Stimulated activated CD4-positive, alpha-beta T cell treated with anti-CD3 and anti-CD28 coated beads, Interleukin-2, amount 100 ng/mL, for 4 hours (primary cell): ENCODE data around the gene TUG1.

ENCODE experiments used
- DNase-seq: peaks from one replicate; pipeline ENCODE4 v3.0.0-alpha.2; 2020; ENCODE audit warnings: low read depth

Gene TUG1

DNA sequence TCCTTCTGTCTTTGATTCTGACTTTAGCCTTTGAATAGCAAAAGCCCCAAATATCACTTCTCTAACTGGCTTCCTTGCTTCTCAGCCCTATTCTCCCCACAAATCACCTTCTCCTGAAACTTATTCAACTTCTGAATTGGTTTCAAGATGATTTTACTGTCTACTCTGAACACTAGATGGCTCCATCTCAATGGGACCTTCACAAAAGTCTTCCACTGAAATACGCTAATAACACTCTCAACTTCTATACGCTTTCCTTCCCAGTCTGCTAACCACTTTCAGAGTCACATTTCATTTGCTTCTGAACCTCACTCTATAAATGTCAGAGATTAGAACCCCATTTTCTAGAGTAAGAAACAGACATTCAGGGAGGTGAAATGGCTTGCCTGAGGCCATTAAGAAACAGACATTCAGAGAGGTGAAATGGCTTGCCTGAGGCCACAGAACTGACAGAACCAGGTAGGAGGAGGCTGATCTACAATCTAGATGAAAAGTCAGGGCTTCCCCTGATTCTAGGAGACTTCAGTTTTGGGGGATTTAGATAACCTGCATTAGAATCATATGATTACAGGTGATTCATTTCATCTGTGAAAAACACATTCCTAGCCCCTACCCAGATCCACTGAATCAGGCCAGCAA lies 21.1 kb upstream of the TUG1 start:
- no peak for DNase-seq

DNA sequence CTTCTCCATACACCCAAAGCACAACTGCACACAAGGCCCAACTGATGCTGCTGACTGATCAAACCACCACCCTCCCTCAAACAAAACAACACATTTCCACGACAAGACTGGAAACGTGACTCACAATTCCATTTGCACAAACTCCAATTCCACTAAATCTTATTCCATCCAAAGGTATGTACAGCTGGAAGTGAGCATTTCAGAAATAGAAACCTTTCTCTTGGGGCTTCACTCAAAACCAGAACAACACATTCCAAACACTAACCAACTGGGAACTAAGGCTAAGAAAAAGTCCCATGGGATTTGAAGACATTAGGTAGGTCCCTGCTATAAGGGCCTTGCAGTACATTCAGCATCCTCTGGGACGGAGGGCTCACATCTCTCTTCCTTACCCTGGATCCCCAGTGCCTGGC lies 20.1 kb upstream of the TUG1 start:
- DNase-seq, result no peak

DNA sequence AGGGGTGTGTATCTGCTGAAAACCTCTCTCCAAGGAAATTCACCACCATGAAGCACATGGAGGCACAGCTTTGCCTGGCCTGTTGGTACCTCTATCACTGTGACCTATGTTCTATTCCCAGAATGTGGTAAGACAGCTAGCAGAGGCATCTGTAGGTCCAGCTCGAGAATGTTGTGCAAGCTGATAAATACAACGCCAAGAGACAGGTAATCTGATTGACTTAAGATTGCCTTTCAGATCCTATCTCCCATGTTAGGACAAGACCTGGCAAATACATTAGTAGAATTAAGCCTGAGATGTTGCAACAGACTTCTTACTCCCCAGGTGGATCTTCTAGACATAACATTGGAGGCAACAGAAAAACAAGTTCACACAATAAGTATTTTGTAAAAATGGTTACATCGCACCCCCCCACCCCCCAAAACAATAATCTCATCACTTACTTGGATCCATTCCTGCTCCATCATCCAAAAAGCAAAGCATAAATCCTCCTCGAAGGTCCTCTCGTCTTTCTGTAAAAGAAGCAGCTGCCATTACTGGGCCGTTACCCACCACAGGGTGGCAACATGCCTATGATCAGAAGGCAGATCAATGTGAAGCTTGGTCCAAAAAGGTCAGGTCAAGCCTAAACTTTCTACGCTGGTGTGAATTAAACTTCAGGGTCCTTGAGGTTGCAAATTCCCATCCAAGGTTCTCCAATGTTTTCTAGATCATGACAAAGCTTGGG lies 19.0 kb upstream of the TUG1 start:
- no peak for DNase-seq

DNA sequence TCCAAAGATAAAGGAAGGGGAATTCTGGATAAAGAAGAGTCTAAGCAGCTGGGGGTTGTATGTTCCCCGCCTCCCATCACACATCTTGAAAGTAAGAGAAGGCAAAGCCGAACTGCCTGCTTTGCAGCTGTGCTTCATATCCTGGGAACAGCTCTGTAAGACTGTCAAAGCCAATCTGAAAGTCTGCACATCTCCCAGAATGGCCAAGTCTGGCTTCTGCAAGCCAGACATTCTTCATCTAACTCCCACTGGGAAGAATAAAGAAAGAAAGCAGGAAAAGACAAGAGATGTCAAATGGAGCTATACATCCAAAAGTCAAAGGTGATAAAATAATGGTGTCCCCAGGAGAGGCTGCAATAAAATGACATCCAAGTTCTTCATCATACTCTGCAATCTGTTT lies 15.9 kb upstream of the TUG1 start:
- DNase-seq, result no peak

DNA sequence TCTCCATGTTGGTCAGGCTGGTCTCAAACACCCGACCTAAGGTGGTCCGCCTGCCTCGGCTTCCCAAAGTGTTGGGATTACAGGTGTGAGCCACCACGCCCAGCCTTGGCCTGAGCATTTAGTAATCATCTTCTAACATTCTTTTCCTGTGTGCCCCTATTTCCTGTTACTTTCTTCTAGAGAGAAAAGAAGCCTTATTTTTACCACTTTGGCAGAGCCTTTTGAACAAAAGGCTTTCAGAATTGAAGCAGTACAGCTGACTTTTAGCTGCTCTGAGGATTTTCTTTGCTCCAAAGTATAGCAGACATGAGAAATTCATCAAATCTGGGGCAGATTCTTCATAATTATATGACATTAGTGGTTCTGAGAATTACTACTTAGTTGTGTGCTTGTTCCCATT lies 13.9 kb upstream of the TUG1 start:
- DNase-seq, result no peak

DNA sequence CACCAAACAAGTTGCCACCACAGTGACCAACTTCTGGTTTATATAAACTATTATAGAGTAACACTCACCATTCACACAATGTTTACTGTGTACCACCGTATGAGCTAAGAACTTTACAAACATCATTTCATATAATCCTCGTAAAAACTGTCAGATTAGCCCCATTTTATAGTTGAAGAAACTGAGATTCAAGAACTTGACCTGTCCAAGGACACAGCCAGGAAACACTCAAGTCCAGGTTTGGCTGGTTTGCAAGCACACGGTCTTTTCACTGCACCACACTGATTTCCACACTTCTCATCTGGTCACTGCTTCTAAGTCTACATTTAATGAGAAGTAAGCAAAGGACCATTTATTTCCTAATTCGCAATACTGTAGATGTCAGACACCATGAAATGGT lies 4.2 kb upstream of the TUG1 start:
- no peak for DNase-seq

DNA sequence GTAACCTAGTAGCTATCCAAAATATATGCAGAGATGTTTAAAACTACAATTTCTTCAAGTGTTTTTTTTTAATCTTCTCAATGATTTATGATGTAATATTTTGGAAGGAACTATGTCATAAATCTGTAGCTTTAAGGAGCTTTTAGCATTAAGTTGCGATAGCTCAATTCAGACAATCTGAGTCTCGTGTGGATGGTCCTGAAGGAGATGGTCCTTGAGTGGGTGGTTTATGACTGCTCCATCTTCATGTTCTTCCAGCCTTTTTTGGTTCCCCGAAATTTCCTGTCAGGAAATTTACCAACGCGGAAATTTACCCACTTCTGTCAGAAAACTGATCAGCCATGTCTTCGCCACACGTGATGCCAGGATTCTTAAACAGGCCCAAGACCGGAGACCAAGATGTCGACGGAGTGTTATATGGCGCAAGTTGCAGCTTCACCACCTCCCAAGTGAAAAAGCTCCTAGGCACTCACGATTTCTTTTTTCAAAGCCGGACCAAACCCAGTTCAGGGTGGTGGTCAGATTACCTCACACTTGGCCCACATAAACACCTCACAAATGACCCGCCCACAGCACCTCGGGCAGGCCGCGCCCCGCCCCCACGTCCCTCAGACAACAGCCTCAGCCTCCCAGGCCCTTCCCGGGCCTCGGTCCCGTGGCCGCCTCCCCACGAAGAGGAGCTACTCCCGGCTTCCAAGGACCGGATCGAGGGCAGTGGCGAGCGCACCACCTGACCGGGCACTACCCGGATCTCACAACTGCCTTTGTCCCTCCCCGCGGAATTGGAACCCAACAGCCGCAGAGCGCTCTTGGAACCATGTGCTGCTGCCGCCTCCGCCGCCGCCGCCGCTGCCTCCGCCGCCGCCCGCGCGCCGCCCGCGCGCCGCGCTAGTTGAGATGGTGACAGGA lies 796 bp upstream of the TUG1 start, which contains the start of gene MORC2:
Gene MORC2, minus strand, starts transcription at position 760 of the 909 bp plus-strand sequence. CDS start 885 bp downstream, outside the sequence.
- no peak for DNase-seq

DNA sequence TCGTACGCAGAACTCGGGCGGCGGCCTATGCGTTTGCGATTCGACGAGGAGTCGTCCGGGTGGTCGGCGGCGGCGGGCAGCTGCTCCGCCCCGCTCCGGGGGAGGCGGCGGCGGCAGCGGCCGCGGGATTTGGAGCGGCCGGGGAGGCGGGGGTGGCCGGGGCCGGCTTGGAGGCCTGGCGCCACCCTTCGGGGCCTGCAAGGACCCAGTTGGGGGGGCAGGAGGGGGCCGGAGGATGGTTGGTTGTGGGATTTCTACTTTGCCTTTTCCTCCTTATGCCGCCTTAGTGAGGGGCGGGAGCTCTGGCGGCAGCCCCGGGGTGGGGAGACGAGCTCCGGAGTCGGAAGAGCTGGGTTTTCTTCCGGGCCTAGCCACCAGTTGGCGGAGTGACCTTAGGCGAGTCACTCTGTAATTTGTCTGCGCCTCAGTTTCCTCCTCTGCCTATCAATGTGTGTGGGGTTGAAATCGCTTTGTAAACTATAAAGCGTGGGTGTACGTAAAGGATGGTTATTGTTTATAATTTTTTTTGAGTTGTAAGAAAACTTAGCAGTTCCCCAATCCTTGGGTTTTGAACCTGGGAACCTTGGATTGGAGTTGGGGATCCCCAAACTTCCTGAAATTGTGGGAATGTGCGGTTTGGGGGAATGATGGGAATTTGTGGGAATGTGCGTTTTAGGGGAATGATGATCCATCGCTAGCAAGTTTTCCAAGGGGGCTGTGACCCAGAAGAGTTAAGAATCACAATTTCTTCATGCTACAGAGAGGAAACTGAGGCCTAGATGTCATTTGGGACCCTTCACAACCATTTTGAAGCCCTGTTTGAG lies 679 bp downstream of the TUG1 start:
- DNase-seq, result peak; percentile 11

DNA sequence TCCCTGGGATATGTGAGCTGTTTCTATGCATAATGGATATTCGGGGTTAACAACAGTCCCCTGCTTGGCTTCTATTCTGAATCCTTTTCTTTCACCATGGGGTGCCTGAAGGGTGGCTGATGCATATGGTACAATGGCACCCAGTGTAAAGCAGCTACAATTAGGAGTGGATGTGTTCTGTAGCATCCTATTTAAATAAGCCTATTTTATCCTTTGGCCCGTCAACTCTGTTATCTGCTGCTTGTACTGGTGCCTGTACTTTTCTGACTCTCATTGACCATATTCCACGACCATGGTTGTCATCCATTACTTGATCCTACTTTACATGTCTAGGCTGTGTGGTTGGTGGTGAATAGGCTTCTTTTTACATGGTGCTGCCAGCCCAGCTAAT lies 1.3 kb downstream of the TUG1 start:
- DNase-seq, result no peak

DNA sequence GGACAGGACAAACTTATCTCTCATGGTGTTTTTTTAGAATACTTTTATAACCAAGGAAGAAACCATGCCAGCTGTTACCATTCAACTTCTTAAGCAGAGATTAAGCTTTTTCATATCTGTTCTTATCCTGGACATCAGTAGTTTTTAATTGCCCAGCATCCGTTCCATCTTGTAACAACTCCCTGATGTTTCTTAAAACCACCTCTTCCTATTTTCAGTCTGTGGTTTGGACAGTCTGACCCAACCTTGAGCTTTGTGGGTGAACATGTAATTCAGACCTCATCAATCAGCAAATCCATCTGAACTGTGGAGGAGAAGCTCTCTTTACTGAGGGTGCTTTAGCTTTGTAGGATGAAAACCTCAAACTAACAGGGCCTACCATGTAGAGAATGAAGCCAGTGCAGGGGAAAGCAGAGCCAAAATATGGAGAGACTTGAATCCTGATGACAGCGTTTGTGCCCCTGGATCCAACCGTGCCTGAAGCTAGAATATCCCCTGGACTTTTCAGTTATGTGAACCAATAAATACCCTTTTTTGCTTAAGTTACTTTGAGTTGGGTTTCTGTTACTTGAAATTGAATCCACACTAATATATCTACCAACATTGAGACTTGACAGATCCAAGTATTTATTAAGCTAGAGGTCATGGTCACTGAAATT lies 9.4 kb downstream of the TUG1 start:
- DNase-seq, result no peak

DNA sequence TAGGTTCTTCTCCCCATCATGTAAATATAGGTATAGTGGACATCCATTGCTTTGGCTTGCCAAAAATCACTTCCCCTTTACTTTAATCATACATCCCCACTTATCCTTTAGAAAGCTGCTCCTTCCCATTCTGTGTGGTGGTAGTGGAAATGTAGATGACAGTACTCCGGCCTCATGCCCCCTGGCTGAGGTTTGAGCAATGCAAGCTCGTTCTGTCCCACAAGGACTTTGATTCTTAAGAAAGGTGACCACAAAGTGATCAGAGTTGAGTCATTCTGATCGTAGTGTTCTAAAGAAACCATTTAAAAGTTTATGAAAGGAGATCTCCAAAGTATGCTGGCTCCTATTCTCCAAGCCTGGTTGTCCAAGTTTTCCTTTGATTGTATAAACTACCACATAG lies 10.9 kb downstream of the TUG1 start:
- DNase-seq, result no peak

DNA sequence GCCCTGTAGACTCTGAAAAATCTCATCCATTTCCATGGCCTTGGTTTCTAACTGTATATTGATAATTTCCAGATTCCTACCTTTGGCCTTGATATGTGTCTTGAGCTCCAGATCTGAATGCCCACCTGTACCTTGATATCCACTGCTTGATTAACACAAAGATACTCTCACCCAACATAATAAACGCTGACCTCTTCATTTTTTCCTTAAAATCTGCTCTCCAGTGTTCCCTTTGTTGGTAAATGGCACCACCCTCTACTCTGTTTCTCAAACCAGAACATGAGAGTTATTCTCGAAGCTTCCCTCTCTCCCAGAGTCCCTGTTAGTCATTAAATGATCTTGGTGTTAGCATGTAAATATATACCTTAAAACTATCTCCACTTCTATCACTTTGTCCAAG lies 13.4 kb downstream of the TUG1 start:
- no peak for DNase-seq

DNA sequence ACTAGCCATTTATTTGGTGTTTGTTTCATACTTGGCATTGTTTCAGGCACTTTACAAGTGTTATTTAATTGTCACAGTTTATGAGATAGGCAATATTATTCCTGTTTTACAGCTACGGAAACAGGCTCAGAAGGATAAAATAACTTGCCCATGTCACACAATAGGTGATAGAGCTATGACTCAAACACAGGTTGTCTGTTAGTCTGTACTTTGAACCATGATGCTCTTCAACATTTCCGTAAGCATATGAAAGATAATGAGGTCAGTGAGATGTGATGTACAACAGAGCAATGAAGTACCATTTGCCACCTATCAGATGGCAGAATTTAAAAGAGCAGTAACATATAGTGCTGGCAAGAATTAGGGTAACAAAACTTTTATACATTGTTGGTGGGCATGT lies 15.3 kb downstream of the TUG1 start:
- no peak for DNase-seq

DNA sequence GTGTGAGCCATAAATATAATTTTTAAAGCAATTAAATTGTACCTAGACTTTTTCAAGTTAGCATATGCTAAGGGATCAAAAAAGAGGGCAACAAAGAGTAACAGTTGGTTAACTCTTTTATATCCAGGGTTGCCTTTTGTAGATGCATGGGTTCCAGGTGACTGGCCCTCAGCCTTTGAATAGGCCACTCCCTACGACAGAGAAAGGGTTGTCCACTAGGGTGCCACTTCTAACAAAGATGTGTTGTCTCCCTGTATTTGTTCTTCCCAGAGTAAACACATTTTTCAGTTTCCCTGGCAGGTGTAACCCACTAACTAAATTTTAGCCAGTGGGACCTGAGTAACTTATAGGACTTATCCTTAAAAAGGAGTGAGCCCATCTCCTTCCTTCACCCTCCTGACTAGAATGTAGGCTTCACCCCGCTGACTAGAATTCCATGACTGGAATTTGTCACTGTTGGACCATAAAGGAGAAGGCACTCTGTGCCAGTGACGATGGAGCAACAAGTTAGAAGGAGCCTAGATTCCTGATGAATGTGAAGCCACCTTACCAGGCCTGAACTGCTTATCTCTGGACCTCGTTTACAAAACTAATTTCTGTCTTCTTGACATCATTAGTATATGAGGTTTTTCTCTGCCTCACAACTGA lies 16.6 kb downstream of the TUG1 start:
- DNase-seq, result no peak

DNA sequence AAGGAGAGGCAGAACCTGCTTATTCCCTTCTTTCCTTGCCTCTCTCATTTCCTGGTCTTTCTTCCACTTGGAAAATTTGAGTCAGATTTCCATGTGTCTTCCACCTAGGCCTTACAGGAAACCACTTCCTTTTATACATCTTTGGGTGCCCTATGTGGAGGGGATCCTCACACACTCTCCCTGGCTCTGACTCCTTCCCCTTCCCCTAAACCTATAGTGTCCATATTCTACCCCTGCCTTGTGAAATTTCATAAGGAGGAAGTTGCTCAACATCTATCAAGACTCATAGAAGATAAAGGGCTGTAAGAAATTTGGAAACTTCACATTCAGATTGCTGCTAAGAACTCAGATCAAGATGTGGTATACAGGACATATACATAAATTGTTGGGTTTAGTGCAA lies 20.4 kb downstream of the TUG1 start:
- no peak for DNase-seq

DNA sequence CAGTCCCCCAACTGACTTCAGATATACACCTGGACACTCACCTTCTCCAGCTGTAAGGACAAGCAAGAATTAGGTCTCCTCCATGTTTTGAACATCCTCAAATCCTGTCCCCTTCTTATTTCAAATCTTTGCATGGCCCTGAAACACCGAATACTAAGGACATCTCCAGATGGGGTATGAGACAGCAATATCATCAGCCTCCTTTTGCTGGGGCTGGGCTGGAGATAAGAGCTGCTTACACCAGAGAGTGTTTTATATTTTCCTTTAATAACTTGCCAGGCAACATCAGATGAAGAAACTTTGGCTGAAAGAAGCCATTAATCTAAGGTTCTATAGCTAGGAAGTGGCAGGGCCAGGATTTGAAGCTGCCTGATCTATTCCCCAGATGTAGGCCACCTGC lies 21.6 kb downstream of the TUG1 start:
- no peak for DNase-seq

DNA sequence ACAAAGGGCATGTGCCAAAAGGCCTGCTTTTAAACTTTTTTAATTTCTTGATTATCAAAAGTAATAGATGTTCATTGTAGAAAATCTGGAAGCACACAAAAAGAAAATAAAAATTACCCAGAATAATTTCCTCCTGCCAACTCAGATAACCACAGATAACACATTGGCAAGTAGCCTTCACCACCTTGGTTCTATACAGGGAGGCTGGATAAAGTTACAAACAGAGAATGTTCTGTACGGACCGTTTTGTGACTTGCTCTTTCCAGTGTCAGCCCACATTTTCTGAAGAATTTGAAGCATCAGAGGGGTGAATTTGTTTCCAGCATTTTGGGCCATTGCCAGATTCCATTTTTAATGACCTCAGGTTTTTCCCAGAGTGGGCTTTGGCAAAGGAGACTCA lies 23.5 kb downstream of the TUG1 start:
- DNase-seq, result no peak

DNA sequence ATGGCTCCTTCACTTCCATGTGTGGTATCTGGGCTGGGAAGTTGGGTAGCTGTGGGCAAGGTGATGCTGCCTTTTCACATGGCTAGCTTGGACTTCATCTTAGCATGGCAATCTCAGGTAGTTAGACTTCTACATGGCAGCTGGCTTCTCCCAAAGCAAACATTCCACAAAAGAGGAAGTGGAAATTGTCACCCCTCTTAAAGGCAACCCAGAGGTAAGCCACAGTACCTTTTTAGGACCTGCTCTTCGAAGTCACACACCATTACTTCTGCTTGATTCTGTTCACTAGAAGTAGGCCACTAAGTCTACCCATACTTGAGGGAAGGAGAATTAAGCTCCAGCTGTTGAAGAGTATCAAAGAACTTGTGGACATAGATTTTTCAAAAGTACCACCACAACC lies 25.9 kb downstream of the TUG1 start:
- DNase-seq, result no peak

DNA sequence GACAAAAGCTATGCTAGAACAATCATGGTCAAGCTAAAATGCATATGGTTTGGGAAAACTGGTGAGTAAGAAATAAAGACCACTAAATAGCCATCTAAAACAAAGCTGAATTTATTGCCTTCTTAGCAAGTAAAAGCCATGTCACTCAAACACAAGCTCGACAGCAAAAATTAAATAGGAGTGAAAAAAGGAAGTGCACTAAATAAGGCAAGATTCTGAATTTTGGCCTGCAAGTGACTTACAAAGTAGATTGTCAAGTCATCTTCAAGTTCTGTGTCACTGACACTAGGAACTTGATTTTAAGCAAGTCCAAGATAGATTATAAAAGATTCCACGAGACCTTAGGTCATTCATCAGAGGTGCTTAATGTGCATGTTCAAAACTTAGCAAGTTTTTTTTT lies 27.4 kb downstream of the TUG1 start:
- DNase-seq, result no peak

DNA sequence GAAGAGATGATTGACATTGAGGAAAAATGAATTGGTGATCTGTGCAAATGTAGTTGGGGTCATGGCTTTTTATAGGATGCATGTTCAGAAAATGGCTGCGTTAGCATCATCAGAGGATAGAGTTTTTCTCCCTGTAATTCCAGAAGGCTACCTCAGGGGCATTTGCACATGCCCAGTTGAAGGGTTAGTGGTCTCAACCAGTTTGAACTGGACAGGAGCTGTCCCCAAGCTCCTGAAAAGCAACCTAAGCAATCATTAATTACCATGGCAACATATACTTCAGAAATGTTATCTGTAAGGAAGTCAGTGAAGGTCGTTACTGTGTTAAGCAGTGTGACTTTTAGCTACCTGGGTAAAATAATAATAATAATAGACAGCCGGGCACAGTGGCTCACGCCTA lies 29.3 kb downstream of the TUG1 start:
- DNase-seq, result no peak
